HCT116 (cell line): ENCODE data around the gene AGBL1. TPM values are rescaled to one million over a fixed set of nuclear protein-coding genes. Genes with fewer than 3 reads are reported as not detected.

Experiments used
- ATAC-seq: fragments of 200-7000 bp; cut with Tn5 transposase; 2 replicates; pipeline ENCODE4 v1.9.1; 2020; ENCODE audit warnings: mild to moderate bottlenecking, moderate library complexity
- BruUV-seq: library from RNA; stranded (reverse); fragments of 400-500 nt; replicated peaks from 2 replicates; lab custom pipeline; 2021; lab: Mats Ljungman, UMichigan
- CTCF ChIA-PET: fragments of 300-600 bp; sonication (Branson Sonifier 250); formaldehyde crosslinking; loops from one replicate; lab custom pipeline; 2021; ENCODE audit warnings: antibody characterized with exemption; lab: Charles Lee
- POLR2A ChIA-PET: fragments of 300-600, 350-600 bp; sonication (Branson Sonifier 250); formaldehyde crosslinking; loops from one replicate; lab custom pipeline; 2021; ENCODE audit warnings: antibody characterized with exemption; lab: Charles Lee
- RAD21 ChIA-PET, 2 experiments: fragments of 300-600 bp; sonication (Branson Sonifier 250); formaldehyde crosslinking; loops; one replicate each; lab custom pipeline; 2023; ENCODE audit warnings: low total read pairs in 2 of 2; ENCODE audit not compliant: uncharacterized antibody in 2 of 2, unreplicated experiment in 2 of 2, low non-redundant PET in 1 of 2; lab: Charles Lee
- DNase-seq: peaks from one replicate; pipeline ENCODE4 v3.0.0-alpha.2; 2010; ENCODE audit warnings: low read depth, low spot score
- H2AFZ ChIP-seq: fragments of 200-600 bp; shearing (Covaris generic), sonication (generic); 2 replicates; pipeline ENCODE4 v1.6.1; 2017; ENCODE audit warnings: low read depth, mixed run types, mixed read lengths, antibody characterized with exemption, low read length; ENCODE audit not compliant: poor library complexity, severe bottlenecking
- H3K27ac ChIP-seq: 2 replicates; pipeline ENCODE4 v1.5.1; 2012; ENCODE audit warnings: low read depth, low read length
- H3K27me3 ChIP-seq: fragments of 200-600 bp; sonication (generic); 2 replicates; pipeline ENCODE4 v1.6.1; 2016; ENCODE audit warnings: mixed run types, low read length, mixed read lengths; ENCODE audit not compliant: insufficient read depth
- H3K36me3 ChIP-seq, 2 experiments: fragments of 200-500 bp in 1 of 2; fragments of 200-600 bp in 1 of 2; sonication (Bioruptor generic) in 1 of 2; sonication (generic) in 1 of 2; 2 replicates each; pipeline versions ENCODE4 v1.5.1 to v1.6.1; 2014 to 2016; ENCODE audit warnings: low read length in 2 of 2, inconsistent platforms in 1 of 2, mixed read lengths in 1 of 2, mixed run types in 1 of 2; ENCODE audit not compliant: insufficient read depth in 2 of 2, control insufficient read depth in 1 of 2
- H3K4me1 ChIP-seq, 2 experiments: fragments of 200-600 bp in 1 of 2; sonication (generic) in 1 of 2; 2 replicates each; pipeline versions ENCODE4 v1.5.1 to v1.6.1; 2012 to 2017; ENCODE audit warnings: low read length in 2 of 2, inconsistent platforms in 1 of 2, mild to moderate bottlenecking in 1 of 2, mixed read lengths in 1 of 2, mixed run types in 1 of 2, moderate library complexity in 1 of 2; ENCODE audit not compliant: insufficient read depth in 2 of 2, control insufficient read depth in 1 of 2
- H3K4me2 ChIP-seq: fragments of 200-600 bp; sonication (generic); 2 replicates; pipeline ENCODE4 v1.6.1; 2017; ENCODE audit warnings: mixed run types, low read length, mixed read lengths
- H3K4me3 ChIP-seq, 2 experiments: fragments of 200-600 bp in 1 of 2; sonication (generic) in 1 of 2; replicated peaks in 1 of 2; 2 replicates each; pipeline ENCODE4 v1.5.1; 2011 to 2016; ENCODE audit warnings: low read length in 2 of 2, control low read depth in 1 of 2, low read depth in 1 of 2, mild to moderate bottlenecking in 1 of 2, mixed read lengths in 1 of 2, mixed run types in 1 of 2
- H3K79me2 ChIP-seq: fragments of 200-600 bp; sonication (generic); 2 replicates; pipeline ENCODE4 v1.6.1; 2017; ENCODE audit warnings: mild to moderate bottlenecking, mixed run types, low read length, moderate library complexity, mixed read lengths; ENCODE audit not compliant: insufficient read depth
- H3K9ac ChIP-seq: fragments of 200-600 bp; sonication (generic); 2 replicates; pipeline ENCODE4 v1.6.1; 2016; ENCODE audit warnings: low read length, mixed read lengths
- H3K9me2 ChIP-seq: fragments of 200-600 bp; sonication (generic), shearing (Covaris generic); 2 replicates; pipeline ENCODE4 v1.6.1; 2017; ENCODE audit warnings: mixed run types, mild to moderate bottlenecking, moderate library complexity; ENCODE audit not compliant: insufficient read depth
- H3K9me3 ChIP-seq, 2 experiments: fragments of 200-500 bp in 1 of 2; fragments of 200-600 bp in 1 of 2; sonication (Bioruptor generic) in 1 of 2; sonication (generic) in 1 of 2; 2 replicates each; pipeline ENCODE4 v1.6.1; 2014 to 2017; ENCODE audit warnings: low read length in 2 of 2, mixed read lengths in 2 of 2, inconsistent platforms in 1 of 2, low read depth in 1 of 2, mild to moderate bottlenecking in 1 of 2, mixed run types in 1 of 2, moderate library complexity in 1 of 2; ENCODE audit not compliant: control insufficient read depth in 1 of 2, insufficient read depth in 1 of 2
- H4K20me1 ChIP-seq: fragments of 200-600 bp; sonication (generic), shearing (Covaris generic); 2 replicates; pipeline ENCODE4 v1.6.1; 2017; ENCODE audit warnings: mixed run types, mild to moderate bottlenecking, moderate library complexity; ENCODE audit not compliant: insufficient read depth
- ATF3 ChIP-seq: IDR thresholded peaks from 2 replicates; pipeline ENCODE4 v1.6.1; 2012
- CEBPB ChIP-seq: IDR thresholded peaks from 2 replicates; pipeline ENCODE4 v1.6.1; 2012; ENCODE audit warnings: low read depth
- CTCF ChIP-seq, 3 experiments: fragments of 200-600 bp in 1 of 3; sonication (generic) in 1 of 3; IDR thresholded peaks in 2 of 3; conservative IDR thresholded peaks in 1 of 3; 2 replicates each; pipeline ENCODE4 v1.5.1; 2012 to 2017; ENCODE audit warnings: low read depth in 2 of 3, low read length in 2 of 3, antibody characterized with exemption in 1 of 3, borderline replicate concordance in 1 of 3, control low read depth in 1 of 3, mild to moderate bottlenecking in 1 of 3, mixed read lengths in 1 of 3, mixed run types in 1 of 3, moderate library complexity in 1 of 3; ENCODE audit not compliant: insufficient read depth in 1 of 3
- EGR1 ChIP-seq: IDR thresholded peaks from 2 replicates; pipeline ENCODE4 v1.6.1; 2012; ENCODE audit warnings: low read depth
- ELF1 ChIP-seq: IDR thresholded peaks from 2 replicates; pipeline ENCODE4 v1.6.1; 2012; ENCODE audit warnings: low read depth, borderline replicate concordance
- EZH2 ChIP-seq: fragments of 200-600 bp; sonication (generic); IDR thresholded peaks from 2 replicates; pipeline ENCODE4 v1.6.1; 2017; ENCODE audit warnings: antibody characterized with exemption, mixed run types
- EZH2phosphoT487 ChIP-seq: fragments of 200-600 bp; IDR thresholded peaks from 2 replicates; pipeline ENCODE4 v1.6.1; 2018; ENCODE audit warnings: antibody characterized with exemption, borderline replicate concordance
- FOSL1 ChIP-seq: IDR thresholded peaks from 2 replicates; pipeline ENCODE4 v1.6.1; 2012; ENCODE audit warnings: low read depth
- JUND ChIP-seq: IDR thresholded peaks from 2 replicates; pipeline ENCODE4 v1.6.1; 2012
- POLR2A ChIP-seq: IDR thresholded peaks from 2 replicates; pipeline ENCODE4 v1.7.0; 2011; ENCODE audit warnings: borderline replicate concordance; ENCODE audit not compliant: insufficient read depth, insufficient read length; ENCODE audit errors: extremely low read depth
- POLR2AphosphoS5 ChIP-seq: IDR thresholded peaks from 2 replicates; pipeline ENCODE4 v1.6.1; 2011; ENCODE audit warnings: mild to moderate bottlenecking, low read depth, low read length, moderate library complexity
- RAD21 ChIP-seq: IDR thresholded peaks from 2 replicates; pipeline ENCODE4 v1.6.1; 2012; ENCODE audit warnings: low read depth, mild to moderate bottlenecking
- SIN3A ChIP-seq: IDR thresholded peaks from 2 replicates; pipeline ENCODE4 v1.6.1; 2012; ENCODE audit warnings: low read depth
- SRF ChIP-seq: IDR thresholded peaks from 2 replicates; pipeline ENCODE4 v1.6.1; 2012; ENCODE audit warnings: low read depth
- TCF7L2 ChIP-seq: IDR thresholded peaks from 2 replicates; pipeline ENCODE4 v1.7.0; 2011; ENCODE audit warnings: borderline replicate concordance, inconsistent platforms; ENCODE audit not compliant: insufficient read depth, insufficient read length; ENCODE audit errors: extremely low read depth
- ZFX ChIP-seq: fragments of 450-650 bp; IDR thresholded peaks from 2 replicates; pipeline ENCODE4 v1.6.1; 2017
- ZNF274 ChIP-seq: fragments of 200-500 bp; sonication (Bioruptor generic); IDR thresholded peaks from 2 replicates; pipeline ENCODE4 v1.6.1; 2014; ENCODE audit warnings: mild to moderate bottlenecking, low read depth, low read length, inconsistent platforms
- intact Hi-C: fragments of 100-400 bp; cut with micrococcal nuclease; formaldehyde crosslinking; loops from 2 replicates; pipeline ENCODE4 v1.10.0; 2022
- total RNA-seq: library from RNA; stranded (reverse); gene quantifications from one replicate; pipeline ENCODE4 v1.2.1, GENCODE V29; 2021; ENCODE audit not compliant: unreplicated experiment
- TF ChIP-seq, protein P1 (sequence below): IDR thresholded peaks from 2 replicates; pipeline ENCODE4 v1.6.1; 2012; ENCODE audit warnings: low read depth

AGBL1 gene
- total RNA-seq, 1 experiment from 2014 or later, result not detected

- Histone ChIP-seq H2AFZ (no peak overlapping the region), H4K20me1 (no peaks in the 10 kb centered on the region), H3K27ac (no peak overlapping the region), H3K9me2 (no peaks in the 10 kb centered on the region), H3K4me3 (no peak overlapping the region), H3K79me2 (no peaks in the 10 kb centered on the region), H3K36me3 (no peaks in the 10 kb centered on the region), H3K9me3 (no peaks in the 10 kb centered on the region), H3K27me3 (no peaks in the 10 kb centered on the region), H3K9ac (no peak overlapping the region), H3K4me1 (no peaks in the 10 kb centered on the region), H3K4me2 (no peak overlapping the region)
- POLR2A ChIA-PET, result no interaction called here
- ATAC-seq (no peak), DNase-seq (no peak)
- CTCF ChIA-PET, result no interaction called here
- RAD21 ChIA-PET, result no interaction called here
- no peak for TF ChIP-seq ATF3
- TF ChIP-seq SIN3A, result no peak
- no peak for TF ChIP-seq EZH2phosphoT487
- no peak for TF ChIP-seq EGR1
- TF ChIP-seq RAD21, result no peak
- TF ChIP-seq JUND, result no peak
- no peak for TF ChIP-seq POLR2A
- TF ChIP-seq EZH2, result no peak
- TF ChIP-seq CTCF (IDR thresholded peaks at IDR 0.05 in 2 of 3, conservative IDR thresholded peaks at IDR 0.05 in 1 of 3; ENCODE audit: borderline replicate concordance in 1 of 3, insufficient read depth in 1 of 3, low read depth in 2 of 3, low read length in 2 of 3), result no peak
- BruUV-seq, result no TSS peak
- intact Hi-C loops, result no loop called here
These were observed 6.4 kb upstream of the AGBL1 start for GRCh38 chr15:86073281-86073680.

DNA sequence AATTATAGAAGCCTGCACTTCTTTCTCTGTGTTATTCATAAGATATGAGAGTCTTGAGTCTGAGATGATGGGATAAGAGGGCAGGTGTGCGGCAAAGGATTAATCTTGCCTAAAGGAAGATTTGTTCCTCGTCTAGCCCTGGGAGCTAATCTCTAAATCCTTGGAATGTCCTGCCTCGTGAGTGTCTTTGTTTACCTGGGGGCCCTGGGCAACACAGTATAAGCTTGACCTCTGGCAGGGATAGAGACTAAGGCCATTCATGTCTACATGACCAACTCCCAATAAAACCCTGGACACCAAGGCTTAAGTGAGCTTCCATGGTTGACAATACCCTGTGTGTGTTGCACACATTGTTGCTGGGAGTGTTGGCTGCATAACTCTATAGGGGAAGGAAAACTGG lies 3.2 kb upstream of the AGBL1 start:
- Histone ChIP-seq H4K20me1 (no peaks in the 10 kb centered on the region), H3K9me3 (no peaks in the 10 kb centered on the region), H3K79me2 (no peaks in the 10 kb centered on the region), H3K4me1 (no peaks in the 10 kb centered on the region), H3K9ac (no peak overlapping the region), H3K36me3 (no peaks in the 10 kb centered on the region), H3K4me3 (no peak overlapping the region), H3K9me2 (no peaks in the 10 kb centered on the region), H3K27me3 (0 out of 2 replicates have a peak, but pooled peaks cover 7% of the 10 kb centered on the region), H2AFZ (no peak overlapping the region), H3K27ac (no peak overlapping the region), H3K4me2 (no peak overlapping the region)
- intact Hi-C loops, result no loop called here
- ATAC-seq, result no peak
- ChIA-PET RAD21 (no interaction called here), POLR2A (no interaction called here), CTCF (no interaction called here)
- no peak for DNase-seq
- BruUV-seq, result no TSS peak
- TF ChIP-seq SRF, result no peak
- TF ChIP-seq CEBPB, result no peak
- TF ChIP-seq POLR2AphosphoS5, result no peak
- TF ChIP-seq ELF1, result no peak
- TF ChIP-seq EZH2phosphoT487, result no peak
- TF ChIP-seq TCF7L2, result no peak
- no peak for TF ChIP-seq JUND
- TF ChIP-seq FOSL1, result no peak
- TF ChIP-seq ZFX, result no peak
- TF ChIP-seq, protein P1, sequence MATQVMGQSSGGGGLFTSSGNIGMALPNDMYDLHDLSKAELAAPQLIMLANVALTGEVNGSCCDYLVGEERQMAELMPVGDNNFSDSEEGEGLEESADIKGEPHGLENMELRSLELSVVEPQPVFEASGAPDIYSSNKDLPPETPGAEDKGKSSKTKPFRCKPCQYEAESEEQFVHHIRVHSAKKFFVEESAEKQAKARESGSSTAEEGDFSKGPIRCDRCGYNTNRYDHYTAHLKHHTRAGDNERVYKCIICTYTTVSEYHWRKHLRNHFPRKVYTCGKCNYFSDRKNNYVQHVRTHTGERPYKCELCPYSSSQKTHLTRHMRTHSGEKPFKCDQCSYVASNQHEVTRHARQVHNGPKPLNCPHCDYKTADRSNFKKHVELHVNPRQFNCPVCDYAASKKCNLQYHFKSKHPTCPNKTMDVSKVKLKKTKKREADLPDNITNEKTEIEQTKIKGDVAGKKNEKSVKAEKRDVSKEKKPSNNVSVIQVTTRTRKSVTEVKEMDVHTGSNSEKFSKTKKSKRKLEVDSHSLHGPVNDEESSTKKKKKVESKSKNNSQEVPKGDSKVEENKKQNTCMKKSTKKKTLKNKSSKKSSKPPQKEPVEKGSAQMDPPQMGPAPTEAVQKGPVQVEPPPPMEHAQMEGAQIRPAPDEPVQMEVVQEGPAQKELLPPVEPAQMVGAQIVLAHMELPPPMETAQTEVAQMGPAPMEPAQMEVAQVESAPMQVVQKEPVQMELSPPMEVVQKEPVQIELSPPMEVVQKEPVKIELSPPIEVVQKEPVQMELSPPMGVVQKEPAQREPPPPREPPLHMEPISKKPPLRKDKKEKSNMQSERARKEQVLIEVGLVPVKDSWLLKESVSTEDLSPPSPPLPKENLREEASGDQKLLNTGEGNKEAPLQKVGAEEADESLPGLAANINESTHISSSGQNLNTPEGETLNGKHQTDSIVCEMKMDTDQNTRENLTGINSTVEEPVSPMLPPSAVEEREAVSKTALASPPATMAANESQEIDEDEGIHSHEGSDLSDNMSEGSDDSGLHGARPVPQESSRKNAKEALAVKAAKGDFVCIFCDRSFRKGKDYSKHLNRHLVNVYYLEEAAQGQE, result no peak
- no peak for TF ChIP-seq ZNF274
- no peak for TF ChIP-seq RAD21
